ENCODE results near the gene NUMB.

Gene NUMB

DNA sequence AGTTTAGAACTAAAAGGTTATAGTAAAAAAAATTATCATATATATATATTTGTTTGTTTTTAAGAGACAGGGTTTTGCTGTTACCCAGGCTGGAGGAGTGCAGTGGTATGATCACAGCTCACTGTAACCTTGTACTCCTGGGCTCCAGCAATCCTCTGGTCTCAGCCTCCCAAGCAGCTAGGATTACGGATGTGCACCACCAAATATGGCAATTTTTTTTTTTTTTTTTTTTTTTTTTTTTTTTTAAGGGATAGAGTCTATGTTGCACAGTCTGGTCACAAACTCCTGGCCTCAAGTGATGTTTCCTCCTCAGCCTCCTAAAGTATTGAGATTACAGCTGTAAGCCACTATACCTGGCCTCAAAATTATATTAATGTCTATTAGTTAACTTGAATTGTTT, 172.4 kb downstream of the NUMB start:
- no peak for DNase-seq

DNA sequence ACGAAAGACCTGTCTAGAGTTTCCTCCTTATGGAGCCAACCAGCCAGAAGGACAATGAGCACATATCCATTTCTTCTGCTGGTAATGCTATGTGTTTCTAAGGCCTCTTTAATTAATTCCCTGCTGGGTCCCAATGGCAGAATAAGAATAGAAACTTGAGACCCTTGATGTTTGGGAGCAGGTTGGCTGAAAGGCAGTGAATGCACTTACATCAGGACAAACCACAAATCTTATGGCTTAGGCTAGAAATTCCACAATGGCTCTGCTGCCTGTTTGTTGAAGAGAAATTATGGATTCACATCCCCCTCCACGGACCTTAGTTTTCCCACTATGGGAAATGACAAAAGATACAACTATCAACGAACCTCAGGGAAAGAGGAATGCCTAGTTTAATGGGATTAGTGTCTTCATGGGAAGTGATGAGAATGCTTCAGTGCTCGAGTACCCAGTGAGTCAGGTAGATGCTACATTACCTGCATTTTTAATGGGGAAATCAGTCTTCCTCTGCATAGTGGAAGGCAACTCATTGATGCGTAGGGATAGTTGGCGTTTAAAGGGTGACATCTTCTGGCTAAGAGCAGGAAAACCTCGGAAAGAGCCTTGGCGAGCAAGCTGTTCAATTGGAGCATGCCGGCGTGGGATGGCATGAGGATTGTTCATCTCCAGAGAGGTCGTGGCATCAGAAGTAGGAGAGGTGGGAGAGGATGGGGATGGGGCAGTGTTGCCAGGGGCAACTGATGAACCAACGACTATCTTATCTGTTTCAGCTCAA, 174.6 kb downstream of the NUMB start:
- DNase-seq: no peak

DNA sequence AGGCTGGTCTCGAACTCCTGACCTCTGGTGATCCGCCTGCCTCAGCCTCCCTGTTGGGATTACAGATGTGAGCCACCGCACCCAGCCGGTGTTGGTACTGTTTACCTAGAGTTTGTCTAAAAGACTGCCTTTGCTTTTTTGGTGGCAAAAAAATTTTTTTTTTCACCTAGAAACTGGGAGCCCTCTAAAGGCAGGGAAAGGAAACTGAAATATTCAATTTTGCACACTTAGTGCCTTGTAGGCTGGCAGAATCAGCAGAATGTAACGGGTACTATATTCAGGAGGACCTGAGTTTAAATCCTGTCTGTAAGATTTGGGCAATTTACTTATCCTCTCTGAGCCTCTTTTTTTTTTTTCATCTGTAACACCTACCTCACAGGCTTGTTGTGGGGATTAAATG, 177.4 kb downstream of the NUMB start:
- no peak for DNase-seq

DNA sequence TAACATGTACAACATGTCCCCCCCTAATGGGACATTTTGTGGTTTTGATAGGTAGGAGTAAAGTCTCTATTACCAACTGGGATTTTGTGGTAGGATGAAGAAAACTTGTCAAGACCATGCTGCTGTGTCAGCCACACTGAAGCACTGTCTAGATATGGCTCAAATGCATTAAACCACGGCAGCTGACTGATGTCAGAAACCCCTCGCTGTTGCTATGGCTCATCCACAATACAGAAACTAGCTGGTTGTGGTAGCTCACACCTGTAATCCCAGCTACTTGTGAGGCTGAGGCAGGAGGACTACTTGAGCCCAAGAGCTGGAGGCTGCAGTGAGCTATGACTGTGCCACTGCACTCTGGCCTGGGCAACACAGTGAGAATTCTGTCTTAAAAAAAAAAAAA, 181.0 kb downstream of the NUMB start:
- no peak for DNase-seq

DNA sequence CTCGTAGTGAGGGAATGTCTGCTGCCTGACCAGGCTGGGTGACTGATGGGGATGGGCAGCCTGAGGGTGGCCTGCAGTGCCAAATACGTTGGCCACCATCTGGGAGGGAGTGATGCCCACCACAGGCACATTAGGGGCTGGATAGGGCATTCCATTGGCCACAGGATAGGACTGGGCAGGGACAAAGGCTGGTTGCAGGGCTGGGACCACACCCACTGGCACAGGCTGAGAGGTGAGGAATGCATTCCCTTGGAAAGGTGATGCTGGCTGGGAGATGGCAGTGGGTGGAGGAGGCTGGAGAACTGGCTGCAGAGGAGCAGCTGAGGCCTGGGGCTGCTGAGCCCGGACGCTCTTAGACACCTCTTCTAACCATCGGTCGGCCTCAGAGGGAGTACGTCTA, 181.5 kb downstream of the NUMB start:
- no peak for DNase-seq

DNA sequence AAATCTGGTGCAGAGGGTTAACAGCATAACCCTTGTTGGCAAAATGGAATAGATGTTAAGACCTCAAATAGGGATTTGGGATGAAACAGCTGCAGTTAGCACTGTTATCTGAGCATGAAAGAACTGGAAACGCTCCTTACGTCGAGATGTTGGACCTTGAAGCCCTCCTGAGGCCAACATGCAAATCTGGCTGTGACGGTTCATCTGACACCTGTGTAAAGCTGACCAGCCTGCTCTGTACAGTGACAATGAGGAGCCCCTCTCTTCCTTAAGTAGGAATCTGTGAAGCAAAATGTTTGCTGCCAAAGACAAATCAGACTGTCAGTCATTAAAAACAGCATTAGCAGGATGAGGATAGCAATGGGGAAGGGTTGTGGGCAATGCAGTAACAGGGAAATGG, 184.5 kb downstream of the NUMB start:
- DNase-seq: no peak

DNA sequence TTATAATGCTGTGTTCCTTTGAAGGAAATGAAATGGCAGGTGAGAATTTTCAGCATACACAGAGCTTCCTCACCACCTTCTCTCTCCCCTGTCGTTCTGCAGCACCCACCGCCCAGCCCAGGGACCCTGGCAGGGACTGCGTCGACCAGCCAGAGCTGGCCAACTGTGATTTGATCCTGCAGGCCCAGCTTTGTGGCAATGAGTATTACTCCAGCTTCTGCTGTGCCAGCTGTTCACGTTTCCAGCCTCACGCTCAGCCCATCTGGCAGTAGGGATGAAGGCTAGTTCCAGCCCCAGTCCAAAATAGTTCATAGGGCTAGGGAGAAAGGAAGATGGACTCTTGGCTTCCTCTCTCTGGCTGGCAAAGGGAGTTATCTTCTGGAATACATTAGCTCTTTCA, 186.0 kb downstream of the NUMB start:
- DNase-seq: no peak

DNA sequence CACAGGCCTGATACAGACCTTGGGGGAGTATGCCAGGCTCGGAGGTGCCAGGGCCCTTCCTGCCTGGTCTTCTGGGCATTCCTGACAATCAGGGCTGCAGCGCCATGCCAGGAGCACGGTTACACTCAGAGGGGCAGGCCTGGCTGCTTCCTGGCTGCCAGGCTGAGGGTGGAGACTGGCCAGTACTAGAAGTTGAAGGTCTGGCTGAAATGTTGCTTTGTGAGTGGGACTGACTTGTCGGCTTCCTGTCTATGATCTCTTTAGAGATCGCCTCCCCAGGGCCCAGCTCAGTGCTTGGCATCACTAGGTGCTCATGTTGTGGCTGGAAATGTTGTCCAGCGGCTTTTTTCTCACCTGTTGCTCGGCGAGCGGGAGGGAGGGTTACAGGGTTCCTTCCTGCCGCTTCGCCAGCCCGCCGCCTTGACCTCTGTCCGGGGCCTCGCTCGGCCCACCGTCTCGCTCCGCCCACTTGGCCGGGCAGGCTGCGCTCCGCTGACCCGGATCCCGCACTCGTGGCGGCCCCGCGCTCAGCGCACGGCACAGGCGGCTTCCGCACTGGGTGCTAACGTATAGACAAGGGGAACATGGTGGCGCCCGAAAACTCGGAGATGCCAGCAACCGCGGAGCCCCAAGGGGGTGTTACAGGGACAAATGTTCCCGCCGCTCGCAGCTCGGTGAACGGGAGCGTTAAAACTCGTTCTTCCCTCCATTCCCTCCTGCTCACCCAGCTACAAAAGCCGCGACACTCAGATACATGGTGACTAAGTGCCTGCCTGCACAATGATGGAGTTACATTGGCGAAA, 188.4 kb downstream of the NUMB start:
- DNase-seq: no peak

DNA sequence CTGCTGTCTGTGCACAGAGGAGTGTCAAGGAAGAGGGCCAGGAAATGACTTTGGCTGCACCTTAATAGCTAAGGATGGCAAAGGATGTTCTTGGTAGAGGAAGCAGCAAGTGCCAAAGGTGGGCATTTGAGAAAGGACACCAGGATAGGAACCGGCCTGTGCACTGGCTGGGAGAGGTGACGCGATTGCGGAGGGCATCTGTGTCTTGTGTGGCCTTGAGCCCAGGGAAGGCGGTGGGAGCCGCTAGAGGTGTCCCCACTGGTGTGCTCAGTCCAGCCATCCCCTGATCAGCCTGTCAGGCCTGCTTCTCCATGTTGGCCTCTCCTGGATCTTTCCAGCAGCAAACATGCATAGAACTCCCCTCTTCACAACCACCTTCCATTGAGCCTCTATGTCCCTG, 190.9 kb downstream of the NUMB start:
- DNase-seq: no peak

DNA sequence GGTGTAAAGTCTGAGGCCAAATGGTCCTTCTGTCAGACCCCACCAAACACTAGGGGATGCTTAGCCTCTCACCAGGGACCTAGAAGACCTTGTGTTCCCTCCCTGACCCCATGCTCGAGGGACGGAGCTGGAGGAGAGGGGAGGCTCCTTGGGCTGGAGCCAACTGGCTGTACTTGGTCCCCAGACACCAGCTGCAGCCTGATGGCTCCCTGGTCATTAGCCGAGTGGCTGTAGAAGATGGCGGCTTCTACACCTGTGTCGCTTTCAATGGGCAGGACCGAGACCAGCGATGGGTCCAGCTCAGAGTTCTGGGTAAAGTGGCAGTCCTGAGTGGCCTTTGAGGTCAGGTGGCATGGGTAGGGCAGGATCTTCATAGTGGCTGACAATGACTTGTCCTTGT, 192.0 kb downstream of the NUMB start:
- DNase-seq: no peak

DNA sequence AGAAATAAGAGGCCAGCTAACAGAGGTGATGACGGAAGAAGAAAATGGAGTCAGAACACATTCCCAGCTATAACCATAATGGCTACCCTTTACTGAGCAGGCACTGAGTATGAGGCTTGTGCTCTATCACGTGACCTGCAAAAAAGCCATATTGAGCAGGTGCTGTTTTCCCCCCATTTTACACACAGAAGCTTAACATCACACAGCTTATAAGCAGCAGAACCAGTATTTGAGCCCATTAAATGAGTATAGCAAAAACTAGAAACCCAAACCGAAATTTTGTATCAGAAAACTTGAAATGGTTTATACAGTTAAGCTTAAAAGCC, 192.7 kb downstream of the NUMB start:
- DNase-seq: no peak

DNA sequence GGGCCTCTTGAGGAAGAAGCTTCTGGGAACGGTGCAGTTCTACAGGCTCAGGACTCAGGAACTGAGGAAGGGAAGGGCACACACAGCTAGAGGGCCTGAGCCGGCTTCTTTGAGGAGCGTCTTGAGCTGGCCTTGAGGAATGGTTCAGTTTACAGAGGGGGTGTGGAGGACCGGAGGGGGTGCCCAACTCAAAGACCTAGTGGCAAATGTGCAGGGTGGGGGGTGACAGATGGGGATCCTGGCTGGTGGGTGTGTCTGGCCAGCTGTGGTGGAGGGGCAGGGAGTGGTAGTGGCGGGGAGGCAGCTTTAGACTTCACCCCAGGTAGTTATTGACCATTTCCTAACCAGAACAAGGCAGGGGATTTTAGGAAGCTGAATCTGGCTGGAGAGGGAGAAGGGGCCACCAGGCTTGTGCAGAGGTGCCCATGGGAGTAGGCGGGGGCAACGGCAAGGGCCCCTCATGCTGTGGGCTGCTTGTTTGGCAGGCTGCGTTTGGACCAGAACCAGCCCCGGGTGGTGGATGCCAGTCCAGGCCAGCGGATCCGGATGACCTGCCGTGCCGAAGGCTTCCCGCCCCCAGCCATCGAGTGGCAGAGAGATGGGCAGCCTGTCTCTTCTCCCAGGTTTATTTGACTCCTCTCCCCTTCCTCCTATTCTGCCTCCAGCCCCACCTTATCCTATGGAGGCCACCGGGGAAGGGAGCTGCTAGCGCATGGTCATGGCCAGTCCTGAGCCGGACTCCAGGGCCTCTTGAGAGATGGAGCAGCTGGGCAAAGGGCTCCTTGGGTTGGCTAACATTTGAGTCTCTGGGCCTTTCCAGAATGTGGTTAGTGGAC, 193.2 kb downstream of the NUMB start:
- DNase-seq: no peak

DNA sequence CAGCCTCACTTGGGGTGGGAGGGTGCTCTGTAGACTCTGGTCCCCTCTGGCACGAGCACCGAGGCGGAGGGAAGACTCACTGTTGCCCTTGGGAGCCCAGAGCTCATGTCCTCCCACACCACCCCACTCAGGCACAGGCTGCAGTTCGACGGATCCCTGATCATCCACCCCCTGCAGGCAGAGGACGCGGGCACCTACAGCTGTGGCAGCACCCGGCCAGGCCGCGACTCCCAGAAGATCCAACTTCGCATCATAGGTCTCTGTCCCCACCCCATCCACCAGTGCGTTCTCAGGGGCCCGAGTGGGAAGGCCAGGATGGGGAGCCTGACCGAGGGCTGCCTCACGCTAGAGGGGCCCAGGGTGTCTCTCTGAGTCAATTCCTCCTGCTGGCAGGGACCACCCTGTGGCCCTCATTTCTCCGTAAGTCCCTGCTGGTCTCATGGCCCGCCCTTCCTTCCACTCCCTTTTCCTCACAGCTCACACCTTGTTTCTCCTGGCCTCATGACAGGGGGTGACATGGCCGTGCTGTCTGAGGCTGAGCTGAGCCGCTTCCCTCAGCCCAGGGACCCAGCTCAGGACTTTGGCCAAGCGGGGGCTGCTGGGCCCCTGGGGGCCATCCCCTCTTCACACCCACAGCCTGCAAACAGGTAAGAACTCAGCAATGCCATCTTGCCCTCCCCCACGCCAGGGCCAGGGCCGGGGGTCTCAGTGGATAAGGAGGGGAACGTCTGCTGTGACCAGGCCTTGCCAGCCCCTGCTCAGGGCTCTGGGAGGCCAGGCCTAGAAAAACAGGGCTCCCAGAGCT, 194.1 kb downstream of the NUMB start:
- no peak for DNase-seq

DNA sequence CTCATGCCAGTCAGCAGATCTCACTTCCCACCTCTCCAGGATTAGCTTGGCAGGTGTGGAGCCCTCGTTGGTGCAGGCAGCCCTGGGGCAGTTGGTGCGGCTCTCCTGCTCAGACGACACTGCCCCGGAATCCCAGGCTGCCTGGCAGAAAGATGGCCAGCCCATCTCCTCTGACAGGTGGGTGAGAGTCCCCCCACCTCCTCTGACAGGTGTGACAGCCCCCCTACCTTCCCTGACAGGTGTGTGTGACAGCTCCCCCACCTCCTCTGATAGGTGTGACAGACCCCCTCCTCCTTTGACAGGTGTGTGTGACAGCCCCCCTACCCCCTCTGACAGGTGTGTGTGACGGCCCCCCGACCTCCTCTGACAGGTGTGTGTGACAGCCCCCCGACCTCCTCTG, 194.7 kb downstream of the NUMB start:
- no peak for DNase-seq

DNA sequence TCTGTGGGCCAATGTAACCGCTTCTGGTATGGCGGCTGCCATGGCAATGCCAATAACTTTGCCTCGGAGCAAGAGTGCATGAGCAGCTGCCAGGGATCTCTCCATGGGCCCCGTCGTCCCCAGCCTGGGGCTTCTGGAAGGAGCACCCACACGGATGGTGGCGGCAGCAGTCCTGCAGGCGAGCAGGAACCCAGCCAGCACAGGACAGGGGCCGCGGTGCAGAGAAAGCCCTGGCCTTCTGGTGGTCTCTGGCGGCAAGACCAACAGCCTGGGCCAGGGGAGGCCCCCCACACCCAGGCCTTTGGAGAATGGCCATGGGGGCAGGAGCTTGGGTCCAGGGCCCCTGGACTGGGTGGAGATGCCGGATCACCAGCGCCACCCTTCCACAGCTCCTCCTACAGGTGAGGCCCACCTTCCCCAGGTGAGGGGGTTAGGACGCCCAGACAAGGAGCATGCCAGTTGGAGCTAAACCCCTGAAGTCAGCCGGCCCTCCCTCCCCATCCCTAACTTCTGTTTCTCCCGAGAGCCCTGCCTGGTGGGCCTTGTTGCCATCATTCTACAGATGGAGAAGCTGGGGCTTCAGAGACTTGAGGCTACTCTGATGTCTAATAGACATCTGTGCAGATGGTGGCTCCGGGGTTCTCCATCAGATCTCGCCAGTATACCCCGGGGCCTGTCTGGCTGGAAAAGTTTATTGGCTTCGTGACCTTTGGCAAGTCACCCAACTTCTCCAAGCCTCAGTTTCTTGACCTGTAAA, 195.7 kb downstream of the NUMB start:
- no peak for DNase-seq

DNA sequence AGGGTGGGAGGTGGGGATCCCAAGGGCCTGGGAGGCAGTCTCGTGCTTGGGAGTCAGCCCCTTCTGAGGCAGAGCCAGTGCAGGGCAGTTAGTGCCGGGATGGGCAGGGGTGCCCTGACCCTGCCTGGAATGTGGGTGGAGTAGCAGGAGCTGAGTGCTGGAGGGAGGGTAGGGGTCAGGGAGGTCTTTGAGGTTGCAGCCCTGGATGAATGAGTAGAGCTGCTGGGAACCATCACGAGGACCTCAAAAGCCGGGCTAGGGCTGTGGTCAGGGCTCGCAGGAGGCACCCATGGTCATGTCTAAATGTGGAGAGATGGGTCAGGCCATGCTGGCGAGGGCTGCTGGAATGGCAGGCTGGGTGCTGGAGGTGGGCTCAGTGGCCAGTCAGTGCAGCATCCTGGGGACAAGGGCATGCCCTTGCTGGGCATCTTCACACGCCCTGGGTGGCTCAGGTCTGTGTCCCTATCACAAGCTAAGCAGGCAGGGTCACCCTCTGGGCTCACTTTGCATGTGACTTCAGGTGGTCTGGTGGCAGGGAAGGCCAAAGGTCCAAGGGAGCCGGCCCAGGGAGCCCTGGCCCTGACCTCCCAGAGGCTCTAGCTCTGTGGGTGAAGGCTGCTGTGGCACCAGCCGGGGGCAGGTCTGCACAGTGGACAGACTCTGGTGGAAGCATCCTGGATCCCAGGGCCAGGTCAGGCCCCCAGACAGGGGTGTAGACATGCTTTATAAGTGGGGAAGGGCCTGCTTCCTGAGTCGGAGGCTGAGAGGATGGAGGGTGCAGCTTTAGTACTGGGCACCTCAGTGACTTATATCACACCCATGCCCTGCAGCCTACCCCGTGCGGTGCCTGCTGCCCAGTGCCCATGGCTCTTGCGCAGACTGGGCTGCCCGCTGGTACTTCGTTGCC, 196.6 kb downstream of the NUMB start:
- DNase-seq: no peak

DNA sequence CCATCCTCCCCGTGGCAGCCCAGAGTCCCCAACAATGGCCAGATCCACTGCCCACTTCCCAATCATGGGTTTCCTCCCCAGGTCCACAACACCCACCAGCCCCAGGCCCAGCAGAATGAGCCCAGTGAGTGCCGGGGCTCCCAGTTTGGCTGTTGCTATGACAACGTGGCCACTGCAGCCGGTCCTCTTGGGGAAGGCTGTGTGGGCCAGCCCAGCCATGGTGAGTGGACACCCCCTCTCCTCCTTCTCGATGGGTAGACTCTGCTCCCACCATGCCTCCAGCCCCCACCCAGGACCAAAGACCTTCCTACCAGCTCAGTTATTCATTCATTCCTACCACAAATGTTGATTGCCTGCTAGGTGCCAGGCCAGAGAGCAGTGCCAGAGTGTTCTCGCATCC, 197.3 kb downstream of the NUMB start:
- DNase-seq: no peak

DNA sequence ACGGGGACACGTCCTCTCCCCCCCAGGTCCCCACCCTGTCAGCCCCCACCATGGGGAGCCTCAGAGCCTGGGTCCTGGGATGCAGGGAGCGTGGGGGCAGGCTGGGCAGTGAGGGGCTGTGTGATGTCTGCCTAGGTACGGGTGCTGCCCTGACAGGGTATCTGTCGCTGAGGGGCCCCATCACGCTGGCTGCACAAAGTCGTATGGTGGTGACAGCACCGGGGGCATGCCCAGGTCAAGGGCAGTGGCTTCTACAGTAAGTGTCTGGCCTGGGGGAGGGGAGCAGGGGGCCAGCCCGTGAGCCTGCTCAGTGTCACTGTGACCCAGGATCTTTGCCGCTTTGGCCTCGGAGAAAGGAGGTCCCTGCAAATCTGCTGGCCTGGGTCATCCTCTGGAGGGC, 197.8 kb downstream of the NUMB start:
- DNase-seq: no peak

DNA sequence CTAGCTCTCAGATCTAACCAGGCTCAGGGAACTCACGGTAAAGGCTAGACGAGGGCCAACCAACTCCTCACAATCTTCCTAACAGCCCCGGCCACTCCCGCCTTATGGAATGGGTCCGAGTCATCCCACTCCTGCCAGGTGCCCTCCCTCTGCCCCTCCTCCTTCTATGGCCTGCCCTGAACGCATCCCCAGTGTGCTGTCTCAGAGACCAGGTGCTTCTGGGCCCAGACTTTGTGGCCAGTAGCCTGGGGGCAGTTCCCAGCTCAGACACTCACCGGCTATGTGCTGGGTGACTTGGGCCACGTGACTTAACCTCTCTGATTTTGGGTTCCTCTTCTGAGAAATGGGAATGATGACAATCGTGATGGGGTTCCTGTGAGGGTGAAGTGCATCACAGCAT, 198.5 kb downstream of the NUMB start:
- no peak for DNase-seq

DNA sequence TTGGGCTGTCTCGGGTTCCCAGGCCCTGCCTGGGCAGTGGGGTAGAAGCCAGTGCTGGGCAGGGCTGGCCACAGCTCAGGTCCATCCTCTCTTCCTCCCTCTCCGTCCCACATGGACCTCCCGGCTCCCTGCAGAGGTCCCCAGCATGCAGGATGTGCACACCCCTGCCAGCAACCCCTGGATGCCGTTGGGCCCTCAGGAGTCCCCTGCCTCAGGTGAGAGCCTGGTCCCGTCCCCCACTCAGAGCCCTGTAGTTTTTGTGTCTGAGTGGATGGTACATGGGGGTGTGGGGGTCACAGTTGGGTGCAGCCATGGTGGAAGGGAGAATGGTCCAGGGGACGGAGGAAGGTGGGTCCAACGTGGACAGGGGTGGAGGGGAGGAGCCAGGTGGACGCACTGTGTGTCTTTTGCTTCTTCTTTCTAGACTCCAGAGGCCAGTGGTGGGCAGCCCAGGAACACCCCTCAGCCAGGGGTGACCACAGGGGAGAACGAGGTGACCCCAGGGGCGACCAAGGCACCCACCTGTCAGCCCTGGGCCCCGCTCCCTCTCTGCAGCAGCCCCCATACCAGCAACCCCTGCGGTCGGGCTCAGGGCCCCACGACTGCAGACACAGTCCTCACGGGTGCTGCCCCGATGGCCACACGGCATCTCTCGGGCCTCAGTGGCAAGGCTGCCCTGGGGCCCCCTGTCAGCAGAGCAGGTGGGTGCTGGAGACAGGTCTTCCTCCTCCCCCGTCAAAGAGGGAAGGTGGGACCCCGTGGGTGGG, 199.3 kb downstream of the NUMB start:
- DNase-seq: no peak

All from NCI-H1048 (cell line).